GM19467 (cell line): ENCODE measurements around the gene TRIM3.
A peak's percentile ranks its signal among the peaks of the same experiment; 100 is the strongest.

ENCODE experiments used
- ATAC-seq: cut with Tn5 transposase; IDR thresholded peaks from one replicate; pipeline ENCODE4 v1.9.1; 2021; ENCODE audit warnings: mild to moderate bottlenecking, moderate library complexity; ENCODE audit not compliant: unreplicated experiment

Gene TRIM3

GRCh38 chr11:6404342-6405051 is 69.2 kb downstream of the TRIM3 start:
- no peak for ATAC-seq

- ATAC-seq, result no peak
These were observed 70.2 kb downstream of the TRIM3 start for GRCh38 chr11:6403539-6403938.

- ATAC-seq, result peak; percentile 92
These were observed 71.2 kb downstream of the TRIM3 start for GRCh38 chr11:6402561-6402981.

GRCh38 chr11:6402061-6402470 is 71.7 kb downstream of the TRIM3 start:
- ATAC-seq, result peak; percentile 28

GRCh38 chr11:6401464-6401863 is 72.3 kb downstream of the TRIM3 start:
- no peak for ATAC-seq

GRCh38 chr11:6400431-6401345 is 73.1 kb downstream of the TRIM3 start:
- ATAC-seq, result no peak
